NCI-H2107 treated with DMSO at 0.1 percent for 48 hours (cell line): ENCODE results near the gene OR4C13.
"Not testable (repeated sequence)": the region's sequence is repeated elsewhere in the genome, so short reads cannot be mapped to it uniquely, and the experiment has no call there.

Source experiments
- DNase-seq: peaks from one replicate; lab custom pipeline; 2025; ENCODE audit not compliant: unreplicated experiment; lab: John Stamatoyannopoulos, UW

The OR4C13 gene

GRCh38 chr11:49952091-49952490, at the start of gene OR4C13:
Gene OR4C13 (plus strand): TSS chr11:49952391. CDS start chr11:49952423, 32 bp downstream.
- DNase-seq: no peak

- not testable (repeated sequence) for DNase-seq
Measured at GRCh38 chr11:49911516-49911915, 40.7 kb upstream of the OR4C13 start.

DNA sequence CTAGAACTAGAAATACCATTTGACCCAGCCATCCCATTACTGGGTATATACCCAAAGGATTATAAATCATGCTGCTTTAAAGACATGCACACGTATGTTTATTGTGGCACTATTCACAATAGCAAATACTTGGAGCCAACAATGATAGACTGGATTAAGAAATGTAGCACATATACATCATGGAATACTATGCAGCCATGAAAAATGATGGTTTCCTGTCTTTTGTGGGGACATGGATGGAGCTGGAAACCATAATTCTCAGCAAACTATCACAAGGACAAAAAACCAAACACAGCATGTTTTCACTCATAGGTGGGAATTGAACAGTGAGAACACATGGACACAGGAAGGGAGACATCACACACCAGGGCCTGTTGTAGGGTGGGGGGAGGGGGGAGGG, 3.5 kb upstream of the OR4C13 start:
- DNase-seq: not testable (repeated sequence)

- DNase-seq: not testable (repeated sequence)
Measured at GRCh38 chr11:49973439-49973838, 21.2 kb downstream of the OR4C13 start.

GRCh38 chr11:49982435-49982834, 30.2 kb downstream of the OR4C13 start, which contains the start of gene OR4C12:
Gene OR4C12 (minus strand): TSS chr11:49982535. CDS start chr11:49982501, 34 bp downstream.
- DNase-seq: not testable (repeated sequence)

- DNase-seq: peak; percentile 44
Measured at GRCh38 chr11:49995565-49995964, 43.4 kb downstream of the OR4C13 start.
